ENCODE results near the gene TRIM50.
"Not testable (repeated sequence)": the region's sequence is repeated elsewhere in the genome, so short reads cannot be mapped to it uniquely, and the experiment has no call there.

TRIM50 gene

DNA sequence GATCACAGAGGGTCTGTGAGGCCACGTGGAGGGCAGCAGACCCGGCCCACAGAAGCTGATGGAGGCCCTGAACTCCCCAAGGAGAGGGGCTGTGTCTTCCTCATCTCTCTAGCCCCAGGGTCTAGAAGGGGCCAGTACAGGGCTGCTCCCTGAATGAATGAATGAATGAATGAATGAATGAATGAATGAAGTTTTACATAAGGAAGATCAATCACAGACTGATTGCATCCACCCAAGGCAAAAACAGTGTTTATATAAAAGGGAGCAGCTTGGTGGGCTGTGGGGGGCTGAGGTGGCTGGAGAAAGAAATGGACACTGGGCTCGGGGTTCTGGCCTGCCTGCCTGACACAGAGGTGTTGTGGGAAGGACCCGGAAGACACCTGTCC, 14.4 kb downstream of the TRIM50 start:
- no peak for DNase-seq (ENCODE audit: low spot score)

DNA sequence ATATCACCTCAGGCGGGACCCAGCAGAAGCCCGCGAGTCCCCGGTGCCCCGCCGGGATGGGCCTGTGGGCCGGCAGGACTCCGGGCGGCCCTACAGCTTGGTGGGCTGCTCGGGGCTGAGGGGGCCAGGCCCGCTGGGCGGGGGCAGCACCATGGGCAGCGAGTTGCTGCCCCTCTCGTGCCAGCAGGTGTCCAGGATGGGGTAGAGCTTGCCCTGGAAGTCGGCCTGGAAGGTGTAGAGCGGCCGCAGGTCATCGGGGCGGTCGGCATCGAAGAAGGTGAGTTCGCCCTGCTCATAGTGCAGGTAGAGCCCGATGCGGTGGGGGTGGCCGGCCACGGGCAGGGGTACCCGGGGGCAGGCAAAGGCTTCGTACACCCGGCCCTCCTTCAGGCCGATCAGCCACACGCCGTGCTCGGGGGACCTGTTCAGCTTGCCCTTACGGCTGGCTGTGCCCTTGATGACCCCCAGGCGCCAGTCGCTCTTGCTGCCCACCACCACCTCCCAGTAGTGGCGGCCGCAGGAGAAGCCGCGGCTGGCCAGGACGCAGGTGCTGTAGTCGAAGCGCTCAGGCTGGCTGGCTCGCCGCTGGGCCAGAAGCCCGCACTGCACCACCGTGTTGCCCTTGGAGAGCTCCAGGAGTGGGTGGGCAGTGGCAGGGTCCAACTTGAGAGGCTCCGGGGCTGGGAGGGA, 14.9 kb downstream of the TRIM50 start:
- DNase-seq (ENCODE audit: low spot score): no peak

DNA sequence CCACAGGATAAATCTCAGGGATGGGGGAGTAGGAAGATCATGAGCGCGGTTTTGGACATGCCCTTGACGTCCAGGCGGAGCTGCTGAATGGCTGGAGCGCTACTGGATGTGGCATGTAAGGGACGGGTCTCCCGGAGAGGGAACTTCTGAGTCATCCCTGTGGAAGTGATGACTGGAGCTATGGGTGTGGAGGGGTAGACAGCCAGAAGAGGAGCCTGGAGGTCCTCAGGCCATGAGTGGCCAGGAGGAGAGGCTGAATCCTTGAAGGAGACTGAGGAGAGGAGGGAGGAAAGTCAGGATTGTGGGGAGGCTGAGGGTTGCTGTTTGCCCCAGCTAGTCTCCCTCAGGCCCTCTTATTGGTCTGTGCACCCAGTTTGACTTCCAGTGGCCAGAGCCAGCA, 16.5 kb downstream of the TRIM50 start:
- not testable (repeated sequence) for DNase-seq (ENCODE audit: low spot score)

DNA sequence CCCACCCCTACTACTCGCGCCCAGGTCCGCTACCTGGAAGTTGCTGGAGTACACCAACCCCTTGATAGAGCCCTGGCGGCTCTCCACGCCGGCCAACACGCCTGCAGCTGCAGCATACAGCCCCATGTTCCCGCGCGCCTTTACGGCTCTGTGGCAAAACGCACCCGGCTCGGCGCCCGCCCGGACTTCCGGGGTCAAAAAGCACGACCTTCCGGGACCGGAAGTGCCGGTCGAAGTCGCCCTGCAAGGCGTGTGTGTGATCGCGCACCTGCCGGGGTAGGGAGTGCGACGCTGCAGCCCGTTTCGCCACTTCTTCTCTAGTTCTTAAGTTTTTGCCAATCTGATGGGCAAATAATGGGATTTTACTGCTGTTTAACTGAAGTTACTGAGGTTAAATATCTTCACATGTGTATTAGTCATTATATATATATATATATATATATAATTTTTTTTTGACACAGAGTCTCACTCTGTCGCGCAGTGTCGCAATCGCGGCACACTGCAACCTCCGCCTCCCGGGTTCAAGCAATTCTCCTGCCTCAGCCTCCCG, 19.1 kb downstream of the TRIM50 start, which contains the start of gene NSUN5:
Gene NSUN5, minus strand, starts transcription at position 162 of the 550 bp plus-strand sequence. Its CDS starts 36 bp downstream, at position 126.
- DNase-seq (ENCODE audit: low spot score): peak; percentile 91

DNA sequence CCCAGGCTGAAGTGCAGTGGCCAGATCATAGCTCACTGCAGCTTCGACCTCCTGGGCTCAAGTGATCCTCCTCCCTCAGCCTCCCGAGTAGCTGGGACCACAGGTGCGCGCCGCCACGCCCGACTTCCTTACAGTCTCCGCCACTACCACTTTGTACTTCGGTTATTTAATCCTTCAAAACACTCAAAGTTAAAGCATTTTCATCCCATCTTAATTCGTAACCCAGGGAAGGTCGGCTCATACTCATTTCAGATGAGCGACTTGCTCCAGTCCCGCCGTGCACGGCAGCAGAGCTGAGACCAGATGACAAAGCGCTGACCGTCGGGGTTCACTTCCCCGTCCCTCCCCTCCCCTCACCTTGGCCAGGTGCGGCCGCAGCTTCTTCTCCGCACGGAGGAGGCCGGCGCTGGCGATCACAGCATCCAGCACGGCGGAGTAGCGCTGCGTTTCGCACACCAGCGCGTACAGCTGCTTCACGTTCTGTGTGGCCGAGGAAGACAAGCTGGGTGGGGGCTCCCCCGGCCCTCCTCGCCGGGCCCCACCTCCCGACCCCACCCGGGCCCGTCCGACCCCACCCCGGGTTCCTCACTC, 19.7 kb downstream of the TRIM50 start:
- DNase-seq (ENCODE audit: low spot score): no peak

DNA sequence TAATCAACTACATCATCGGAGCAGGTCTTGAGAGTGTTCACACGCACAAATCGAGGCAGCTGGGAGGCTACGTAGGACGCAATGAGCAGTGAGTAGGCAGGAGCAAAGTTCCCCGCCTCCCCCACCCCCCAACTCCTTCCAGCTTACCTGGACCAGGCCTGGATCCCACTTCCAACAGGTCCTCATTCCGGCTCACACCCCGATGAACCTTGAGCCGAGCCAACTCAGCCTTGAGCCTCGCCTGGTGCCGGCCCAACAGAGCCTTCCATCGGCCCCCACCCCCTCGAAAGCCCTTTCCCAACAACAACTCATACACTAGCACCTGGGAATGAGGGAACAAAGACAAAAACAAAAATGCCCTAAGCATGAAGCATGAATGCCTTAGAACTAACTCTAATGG, 20.4 kb downstream of the TRIM50 start:
- DNase-seq (ENCODE audit: low spot score): no peak

DNA sequence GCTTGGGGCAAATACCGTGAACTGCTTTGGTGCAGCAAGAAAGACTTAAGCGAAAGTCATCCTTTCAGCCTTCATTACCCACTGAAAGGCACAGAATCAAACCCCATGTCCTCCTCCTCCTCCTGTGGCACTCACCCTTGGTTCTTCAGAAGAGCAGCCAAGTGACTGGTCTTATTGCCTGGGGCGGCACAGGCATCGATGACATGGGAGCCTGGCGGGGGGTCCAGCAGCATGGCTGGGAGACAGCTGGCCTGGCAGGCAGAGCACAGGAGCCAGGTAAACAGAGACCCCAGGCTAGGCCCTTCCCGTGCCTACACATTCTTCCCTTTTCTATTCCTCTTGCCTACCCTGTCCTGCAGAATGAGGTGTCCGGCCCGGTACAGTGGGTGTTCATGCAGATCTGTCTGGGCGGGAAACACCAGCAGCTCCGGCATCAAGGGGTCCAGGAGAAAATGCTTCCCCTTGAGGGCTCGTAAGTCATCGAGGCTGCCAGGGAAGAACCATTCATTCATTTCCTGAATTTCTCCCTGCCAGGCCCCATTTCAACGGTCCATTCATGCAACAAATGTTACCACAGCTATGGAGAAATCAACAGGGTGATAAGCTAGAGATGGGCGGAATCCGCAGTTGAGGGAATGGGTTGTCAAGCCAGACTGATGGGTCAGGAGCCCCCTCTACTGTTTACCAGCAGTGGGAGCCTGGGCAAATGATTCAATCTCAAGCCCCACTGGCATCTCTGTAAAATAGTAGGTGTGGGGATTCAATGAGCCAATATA, 23.1 kb downstream of the TRIM50 start:
- DNase-seq (ENCODE audit: low spot score): not testable (repeated sequence)

DNA sequence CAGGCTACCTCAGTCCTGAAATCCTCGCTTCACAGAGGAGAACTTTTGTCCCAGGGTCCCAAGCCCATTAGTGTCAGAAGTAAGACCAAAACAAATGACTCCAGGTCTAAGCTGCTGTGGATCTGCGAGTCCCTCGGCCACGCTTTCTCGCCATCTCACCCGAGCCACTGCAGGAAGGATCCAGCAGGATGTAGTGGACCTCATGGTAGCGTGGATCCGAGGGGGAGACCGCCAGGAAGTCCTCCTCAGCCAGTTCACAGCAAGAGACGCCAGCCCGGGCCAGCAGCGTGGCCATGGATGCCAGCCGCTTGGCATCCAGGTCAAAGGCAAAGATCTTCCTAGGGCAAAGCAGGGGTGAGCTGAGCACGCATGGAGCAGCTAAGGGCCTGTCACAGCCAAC, 23.8 kb downstream of the TRIM50 start:
- no peak for DNase-seq (ENCODE audit: low spot score)

DNA sequence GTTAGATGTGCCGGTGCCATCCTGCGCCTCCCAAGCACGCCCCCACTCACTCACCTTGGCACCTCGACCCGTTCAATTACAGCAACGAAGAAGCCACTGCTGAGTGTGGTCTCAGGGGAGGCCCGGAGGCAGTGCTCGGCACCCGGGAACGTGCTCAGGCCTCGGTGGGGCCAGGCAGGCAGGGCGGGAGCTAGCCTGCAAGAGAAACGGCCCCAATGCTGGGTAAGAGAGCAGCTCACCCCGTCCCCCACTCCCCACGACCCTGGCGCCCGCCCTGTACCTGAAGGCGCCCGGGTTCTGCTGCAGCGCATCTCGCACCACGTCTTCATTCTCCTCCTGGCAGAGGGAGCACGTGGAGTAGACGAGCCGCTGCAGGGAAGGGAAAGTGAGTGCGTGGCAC, 24.3 kb downstream of the TRIM50 start:
- no peak for DNase-seq (ENCODE audit: low spot score)

DNA sequence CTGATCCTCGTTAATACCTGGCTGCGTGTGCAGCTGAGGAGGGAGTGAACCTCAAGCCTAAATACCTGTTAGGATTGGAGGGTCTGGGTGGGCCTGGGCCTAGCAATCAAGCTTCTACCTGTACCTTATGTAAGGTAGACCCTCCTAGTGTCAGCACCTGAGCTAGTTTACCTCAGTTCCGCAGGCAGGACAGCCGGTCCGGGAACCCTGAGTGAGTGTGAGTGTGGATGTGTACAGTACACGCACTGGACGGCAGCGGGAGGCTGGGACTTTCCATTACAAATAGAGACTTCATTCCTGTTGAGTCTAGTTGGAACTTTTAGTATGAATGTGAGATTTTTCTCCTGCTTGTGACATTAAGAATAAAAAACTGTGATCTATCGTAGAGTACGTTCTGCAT, 25.0 kb downstream of the TRIM50 start:
- DNase-seq (ENCODE audit: low spot score): not testable (repeated sequence)

DNA sequence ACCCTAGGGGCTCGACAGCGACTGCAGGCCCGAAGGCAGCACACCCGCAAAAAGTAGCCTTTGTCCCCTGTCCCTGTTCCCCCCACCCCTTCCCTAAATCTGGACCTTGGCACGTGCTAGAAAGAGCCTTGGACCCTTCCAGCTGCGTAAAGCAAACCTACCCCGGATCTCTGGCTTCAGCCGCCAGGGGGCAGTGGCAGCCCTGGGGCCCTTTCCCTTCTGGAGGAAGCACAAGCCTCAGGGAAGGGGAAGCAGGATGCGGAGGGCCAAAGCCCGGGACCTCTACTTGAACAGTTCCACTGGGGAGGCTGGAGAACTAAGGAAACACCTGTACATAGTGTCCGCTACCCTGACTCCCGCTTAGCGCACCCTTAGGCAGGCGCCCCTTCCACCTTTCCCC, 26.8 kb downstream of the TRIM50 start:
- DNase-seq (ENCODE audit: low spot score): not testable (repeated sequence)

DNA sequence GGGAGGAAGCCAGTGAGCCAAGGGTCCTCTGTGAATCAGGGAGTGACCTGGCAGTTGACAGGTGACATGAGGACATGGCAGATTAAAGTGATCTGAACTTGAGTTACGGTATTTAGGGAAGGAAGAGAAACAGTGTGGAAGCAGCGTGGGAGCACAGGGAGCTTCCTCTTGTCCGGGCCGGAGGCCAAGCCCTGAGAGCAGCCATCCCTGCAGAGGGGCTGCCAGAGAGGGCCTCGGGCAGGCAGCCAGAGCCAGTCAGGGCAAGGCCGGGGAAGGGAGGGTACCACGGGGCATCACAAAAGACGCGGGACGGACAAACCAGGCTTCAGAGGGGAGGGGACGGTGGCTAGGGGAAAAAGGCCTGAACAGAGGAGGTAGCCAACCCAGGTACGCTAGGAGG, 28.1 kb downstream of the TRIM50 start:
- not testable (repeated sequence) for DNase-seq (ENCODE audit: low spot score)

DNA sequence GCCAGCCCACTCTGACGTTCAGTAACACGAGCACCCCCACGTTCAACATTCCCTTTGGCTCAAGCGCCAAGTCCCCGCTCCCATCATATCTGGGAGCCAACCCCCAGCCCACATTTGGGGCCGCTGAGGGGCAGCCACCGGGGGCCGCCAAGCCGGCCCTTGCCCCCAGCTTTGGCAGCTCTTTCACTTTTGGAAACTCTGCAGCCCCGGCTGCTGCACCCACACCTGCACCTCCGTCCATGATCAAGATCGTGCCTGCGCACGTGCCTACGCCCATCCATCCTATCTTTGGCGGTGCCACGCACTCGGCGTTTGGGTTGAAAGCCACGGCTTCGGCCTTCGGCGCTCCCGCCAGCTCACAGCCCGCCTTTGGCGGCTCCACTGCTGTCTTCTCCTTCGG, 30.2 kb downstream of the TRIM50 start:
- DNase-seq (ENCODE audit: low spot score): not testable (repeated sequence)

DNA sequence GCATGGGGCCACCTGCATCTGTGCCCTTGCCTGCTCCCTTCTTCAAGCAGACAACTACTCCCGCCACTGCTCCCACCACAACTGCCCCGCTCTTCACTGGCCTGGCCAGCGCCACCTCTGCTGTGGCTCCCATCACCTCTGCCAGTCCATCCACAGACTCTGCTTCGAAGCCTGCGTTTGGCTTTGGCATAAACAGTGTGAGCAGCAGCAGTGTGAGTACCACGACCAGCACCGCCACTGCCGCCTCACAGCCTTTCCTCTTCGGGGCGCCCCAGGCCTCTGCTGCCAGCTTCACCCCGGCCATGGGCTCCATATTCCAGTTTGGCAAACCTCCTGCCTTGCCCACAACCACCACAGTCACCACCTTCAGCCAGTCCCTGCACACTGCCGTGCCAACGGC, 30.6 kb downstream of the TRIM50 start:
- DNase-seq (ENCODE audit: low spot score): not testable (repeated sequence)

DNA sequence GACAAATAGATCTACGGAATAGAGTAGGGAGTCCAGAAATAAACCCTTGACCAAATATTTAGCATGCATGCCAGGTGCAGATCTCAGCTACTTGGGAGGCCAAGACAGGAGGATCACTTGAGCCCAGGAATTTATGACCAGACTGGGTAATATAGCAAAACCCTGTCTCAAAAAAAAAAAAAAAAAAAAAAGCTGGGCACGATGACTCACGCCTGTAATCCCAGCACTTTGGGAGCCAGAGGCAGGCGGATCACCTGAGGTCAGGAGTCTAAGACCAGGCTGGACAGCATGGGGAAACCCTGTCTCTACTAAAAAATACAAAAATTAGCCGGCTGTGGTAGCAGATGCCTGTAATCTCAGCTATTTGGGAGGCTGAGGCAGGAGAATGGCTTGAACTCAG, 50.7 kb downstream of the TRIM50 start:
- DNase-seq (ENCODE audit: low spot score): not testable (repeated sequence)

DNA sequence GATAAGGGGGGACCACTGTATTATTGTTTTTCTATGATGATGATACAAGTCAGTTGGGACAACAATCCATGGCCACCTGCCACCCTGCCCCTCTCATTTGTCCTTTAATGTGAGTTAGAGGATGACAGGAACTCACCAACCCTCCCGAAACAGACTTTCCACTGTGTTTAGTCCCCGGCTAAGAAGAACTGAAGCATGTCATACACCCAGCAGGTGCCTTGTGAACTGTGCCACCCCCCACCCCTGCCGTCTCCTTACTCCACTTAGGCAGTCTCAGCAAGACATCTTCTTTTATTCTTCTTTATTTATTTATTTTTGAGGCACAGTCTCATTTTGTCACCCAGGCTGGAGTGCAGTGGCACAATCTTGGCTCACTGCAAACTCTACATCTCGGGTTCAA, 60.1 kb downstream of the TRIM50 start:
- DNase-seq (ENCODE audit: low spot score): not testable (repeated sequence)

DNA sequence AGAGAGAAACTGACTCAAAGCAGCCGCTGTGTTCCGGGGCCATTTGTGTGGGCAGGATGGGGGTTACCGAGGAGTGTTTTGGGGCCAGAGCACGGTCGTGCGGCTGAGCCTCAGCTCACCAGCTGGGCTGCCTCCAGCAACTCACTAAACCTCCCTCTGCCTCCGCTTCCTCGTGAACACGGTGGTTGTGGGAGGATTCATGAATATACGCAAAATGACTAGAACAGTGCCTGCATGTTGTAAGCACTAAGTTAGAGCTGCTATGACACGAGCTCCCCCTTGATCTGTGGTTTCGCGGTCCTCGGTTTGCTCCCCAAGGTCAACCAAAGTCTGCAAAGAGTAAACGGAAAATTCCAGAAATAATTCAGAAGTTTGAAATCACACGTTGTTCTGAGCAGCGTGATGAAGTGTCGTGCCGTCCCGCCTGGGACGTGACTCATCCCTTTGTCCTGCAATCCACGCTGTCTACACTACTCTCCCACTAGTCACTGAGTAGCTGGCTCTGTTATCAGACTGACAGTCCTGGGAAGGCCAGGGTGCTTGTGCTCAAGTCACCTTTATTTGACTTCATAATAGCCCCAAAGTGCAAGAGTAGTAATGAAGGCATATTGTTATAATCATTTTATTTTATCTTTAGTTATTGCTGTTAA, 61.0 kb downstream of the TRIM50 start:
- not testable (repeated sequence) for DNase-seq (ENCODE audit: low spot score)

All from D341Med (cell line).